Stimulated activated CD8-positive, alpha-beta memory T cell treated with anti-CD3 and anti-CD28 coated beads, Interleukin-15, amount 100 ng/mL, for 24 hours (primary cell): ENCODE data around the gene MID1IP1.

Source experiments
- DNase-seq: peaks from one replicate; pipeline ENCODE4 v3.0.0-alpha.2; 2020; ENCODE audit warnings: low read depth

The MID1IP1 gene

DNA sequence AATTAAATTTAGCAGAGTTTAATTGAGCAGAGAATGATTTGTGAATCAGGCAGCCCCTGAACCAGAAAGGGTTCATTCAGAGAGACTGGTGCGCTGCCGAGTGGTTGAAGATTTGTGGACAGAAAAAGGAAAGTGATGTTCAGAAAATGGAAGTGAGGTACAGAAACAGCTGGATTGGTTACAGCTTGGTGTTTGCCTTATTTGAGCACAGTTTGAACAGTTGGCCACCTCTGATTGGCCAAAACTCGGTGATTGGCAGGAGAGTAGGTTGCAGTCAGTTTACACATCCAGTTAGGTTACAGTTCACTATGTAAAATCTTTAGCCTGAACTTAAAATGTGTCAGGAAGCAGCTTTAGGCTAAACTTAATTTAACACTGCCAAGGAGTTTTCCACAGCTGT, 14.9 kb downstream of the MID1IP1 start:
- no peak for DNase-seq

DNA sequence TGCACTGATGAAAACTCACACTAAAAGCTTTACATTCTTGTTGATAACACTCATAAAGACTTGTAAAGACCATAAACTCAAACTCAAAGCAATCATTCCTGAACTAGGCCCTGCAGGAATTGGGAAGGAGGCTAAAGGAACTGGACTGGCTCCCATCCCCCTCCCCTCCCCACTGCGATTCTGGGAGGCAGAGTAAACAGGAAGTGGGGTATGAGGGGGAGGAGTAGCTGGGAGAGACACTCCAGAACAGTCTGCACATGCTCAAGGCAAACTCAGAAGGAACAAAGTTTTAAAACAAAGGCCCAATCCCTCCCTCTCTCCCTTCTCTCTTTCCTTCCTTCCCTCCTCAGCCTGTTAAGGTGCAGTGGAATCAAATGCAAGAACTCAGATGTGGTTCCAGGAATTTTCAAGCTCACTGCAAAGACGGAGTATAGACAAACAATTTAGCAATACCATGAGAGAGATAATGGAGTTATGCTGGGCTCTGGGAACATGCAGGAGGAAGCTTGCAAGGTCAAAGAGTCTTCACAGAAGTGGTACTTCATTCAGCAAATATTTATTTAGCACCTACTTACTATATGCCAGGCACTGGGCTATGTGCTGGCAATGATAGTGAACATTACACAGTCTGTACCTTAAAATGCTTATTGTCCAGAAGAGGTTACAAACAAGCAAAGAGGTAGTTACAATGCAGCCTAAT, 15.9 kb downstream of the MID1IP1 start:
- DNase-seq, result no peak

DNA sequence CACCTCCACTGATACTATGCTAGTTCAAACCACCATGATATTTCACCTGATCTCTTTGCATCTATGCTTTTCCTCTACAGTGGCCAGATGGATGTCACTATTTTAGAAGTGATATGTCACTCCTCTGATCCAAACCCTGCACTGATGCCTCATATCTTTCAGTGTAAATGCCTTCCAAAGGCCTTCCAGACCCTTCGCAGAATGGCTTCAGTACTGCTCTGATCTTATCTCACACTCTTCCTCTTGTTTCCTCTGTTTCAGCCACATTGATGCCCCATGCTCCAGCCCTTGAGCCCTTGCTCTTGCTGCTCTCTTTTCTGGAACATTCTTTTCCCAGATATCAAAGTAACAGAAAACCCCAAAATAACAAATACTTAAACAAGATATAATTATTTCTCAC, 17.9 kb downstream of the MID1IP1 start:
- DNase-seq, result no peak

DNA sequence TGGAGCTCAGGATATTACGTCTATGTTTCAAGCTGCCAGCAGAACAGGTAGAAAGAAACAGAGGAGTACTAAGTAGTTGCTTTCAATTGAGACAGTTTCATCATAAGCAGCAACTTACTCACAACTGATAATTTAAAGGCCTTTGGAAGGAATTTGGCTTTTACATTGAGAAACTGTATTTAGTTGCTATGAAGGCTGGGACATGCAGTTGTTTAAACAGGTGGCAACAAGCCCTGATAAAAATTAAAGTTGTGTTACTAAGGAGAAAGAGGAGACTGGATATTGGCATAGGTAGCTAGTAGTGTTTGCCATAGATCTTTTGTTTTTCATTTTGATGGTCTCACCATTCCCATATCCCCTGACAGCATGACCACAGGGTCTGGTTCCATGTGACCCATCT, 18.4 kb downstream of the MID1IP1 start:
- DNase-seq, result no peak

DNA sequence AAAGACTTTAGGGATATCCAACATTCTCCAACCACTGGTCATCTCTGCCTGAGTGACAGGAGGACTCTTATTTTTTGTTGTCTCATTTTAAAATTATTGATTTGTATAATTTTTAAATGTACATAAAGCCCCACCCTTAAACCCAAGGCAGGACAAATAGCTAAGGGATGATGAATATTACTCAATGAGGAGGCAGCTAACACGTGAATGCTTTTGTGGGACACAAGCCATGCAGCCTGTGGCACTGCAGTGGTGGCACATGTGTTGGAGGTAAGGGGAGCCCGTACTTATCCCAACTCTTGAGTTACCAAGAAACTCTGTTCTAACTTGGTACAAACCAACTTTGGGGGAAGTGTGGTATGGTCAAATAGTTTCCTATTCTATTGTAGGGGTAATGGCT, 19.5 kb downstream of the MID1IP1 start:
- no peak for DNase-seq

DNA sequence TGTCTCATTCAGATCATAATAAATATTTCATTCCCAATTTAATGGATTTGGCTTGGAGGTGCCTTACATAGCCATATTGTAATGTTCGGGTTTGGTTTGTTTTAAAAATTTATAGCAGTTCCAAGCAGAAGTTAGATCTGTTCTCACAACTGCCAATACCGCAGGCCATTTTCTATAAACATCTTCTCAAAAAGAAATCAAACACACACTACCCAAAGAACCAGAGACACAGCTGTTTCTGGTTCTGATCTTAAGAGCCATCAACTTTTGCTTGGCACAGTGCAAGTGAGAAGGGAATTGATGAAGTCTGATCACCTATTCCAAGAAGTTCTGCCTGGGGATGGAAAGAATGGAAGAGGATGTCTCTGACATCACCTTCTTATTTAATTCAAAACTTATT, 22.9 kb downstream of the MID1IP1 start:
- DNase-seq, result no peak

DNA sequence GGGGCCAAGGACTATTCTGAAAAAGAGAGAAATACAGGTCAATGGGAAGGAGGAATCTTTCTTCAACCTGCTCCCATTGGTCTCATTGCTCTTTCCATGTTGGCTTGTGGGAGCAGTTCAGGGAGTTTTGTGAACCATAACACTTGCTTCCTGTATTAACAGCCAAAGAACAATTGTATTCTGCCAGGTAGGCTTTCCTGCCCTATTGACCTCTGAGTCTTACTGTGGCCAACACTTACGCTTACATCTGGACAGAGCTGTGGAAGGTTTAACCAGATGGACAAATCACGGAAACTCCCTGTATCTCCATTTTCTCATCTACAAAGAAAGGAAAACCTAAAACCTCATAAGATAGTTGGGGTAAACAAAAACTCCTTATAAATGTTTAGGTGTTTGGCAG, 30.7 kb downstream of the MID1IP1 start:
- DNase-seq, result no peak

DNA sequence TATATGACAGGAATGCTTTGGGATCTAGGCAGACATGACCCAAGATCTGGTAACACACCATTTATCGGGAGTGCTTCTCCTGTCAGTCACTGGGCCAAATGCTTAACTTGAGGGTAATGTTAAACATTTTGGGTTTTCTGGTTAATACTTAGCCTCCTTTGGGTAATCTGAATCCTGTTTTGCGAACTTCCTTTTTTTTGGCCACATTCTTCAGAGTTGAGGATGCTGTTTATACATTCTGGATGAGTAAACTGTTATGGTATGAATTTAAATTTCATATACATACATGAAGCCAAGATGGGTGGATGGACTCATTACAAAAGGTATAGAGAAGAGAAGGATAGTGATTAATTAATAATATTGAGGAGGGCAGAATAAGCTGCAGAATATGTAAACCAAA, 36.1 kb downstream of the MID1IP1 start:
- DNase-seq, result no peak

DNA sequence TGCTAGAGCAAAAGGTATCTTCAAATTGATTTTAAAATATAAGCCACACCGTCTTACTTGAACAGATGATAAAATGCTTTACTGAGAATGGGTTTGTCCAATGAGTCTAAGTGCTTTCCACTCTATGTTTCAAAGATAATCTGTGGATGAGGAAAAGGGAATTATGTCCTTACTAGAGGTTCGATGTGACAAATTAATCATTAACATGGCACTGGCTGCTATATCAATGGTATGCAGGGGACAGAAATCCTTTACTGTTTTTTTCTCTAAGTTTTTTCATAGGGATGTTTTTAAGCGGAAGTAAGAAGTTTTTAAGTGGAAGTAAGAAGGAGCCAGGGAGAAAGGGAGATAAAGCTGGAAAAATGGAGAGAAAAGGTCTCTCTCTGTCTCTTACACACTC, 38.0 kb downstream of the MID1IP1 start:
- no peak for DNase-seq

DNA sequence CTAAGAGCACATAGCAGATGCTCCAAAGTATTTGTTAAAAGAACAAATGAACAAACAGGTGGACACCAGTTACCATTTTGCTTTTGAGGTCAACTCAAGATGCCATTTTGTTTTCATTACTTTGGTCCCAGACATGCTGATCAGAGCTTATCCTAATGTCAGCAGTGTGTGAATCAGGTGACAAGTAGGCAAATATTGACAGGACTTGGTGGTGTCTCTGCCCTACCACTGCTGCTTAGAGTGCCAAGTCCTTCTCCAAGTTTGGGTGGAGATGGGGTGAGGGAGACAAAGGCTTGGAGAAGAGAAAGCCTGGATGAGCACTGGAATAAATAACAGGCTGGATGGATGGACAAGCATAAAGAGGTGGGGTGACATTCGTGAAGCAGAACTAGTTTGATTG, 38.7 kb downstream of the MID1IP1 start:
- no peak for DNase-seq

DNA sequence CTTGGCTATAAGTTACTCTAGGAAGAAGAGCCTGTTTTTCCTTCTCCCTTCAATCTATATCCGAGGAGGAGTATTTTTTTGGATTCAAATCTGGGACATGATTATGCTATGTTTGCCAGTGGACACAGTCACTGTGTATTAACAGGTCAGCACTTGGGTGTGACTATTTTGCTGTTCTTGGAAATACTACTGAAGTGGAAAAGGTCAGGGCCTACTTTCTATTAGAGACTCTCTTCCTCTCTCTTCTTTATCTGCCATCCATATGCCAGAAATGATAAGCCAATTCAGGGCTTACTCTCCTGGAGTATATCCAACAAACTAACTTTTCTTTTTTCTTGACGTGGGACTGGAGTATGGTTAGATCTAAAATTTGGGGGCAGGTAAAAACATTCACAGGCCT, 40.5 kb downstream of the MID1IP1 start:
- DNase-seq, result no peak

DNA sequence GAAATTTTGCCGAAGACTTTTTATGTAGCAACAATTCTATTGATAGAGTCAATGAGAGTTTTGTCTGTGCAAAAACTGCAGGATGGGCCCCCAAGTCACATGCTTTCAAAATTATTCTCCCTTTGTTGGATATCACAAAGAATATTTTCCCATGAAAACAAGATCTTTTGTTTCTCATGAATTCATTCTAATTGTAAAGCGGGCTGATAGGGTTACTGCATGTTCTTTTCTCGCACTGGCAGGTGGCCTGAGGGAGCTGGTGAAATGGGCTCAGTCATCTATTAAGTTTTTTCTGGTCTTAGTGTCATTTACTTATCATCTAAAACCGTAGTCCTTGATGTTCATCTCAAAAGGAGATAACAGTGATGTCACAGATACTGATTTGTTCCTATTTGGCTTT, 44.2 kb downstream of the MID1IP1 start:
- DNase-seq, result no peak

DNA sequence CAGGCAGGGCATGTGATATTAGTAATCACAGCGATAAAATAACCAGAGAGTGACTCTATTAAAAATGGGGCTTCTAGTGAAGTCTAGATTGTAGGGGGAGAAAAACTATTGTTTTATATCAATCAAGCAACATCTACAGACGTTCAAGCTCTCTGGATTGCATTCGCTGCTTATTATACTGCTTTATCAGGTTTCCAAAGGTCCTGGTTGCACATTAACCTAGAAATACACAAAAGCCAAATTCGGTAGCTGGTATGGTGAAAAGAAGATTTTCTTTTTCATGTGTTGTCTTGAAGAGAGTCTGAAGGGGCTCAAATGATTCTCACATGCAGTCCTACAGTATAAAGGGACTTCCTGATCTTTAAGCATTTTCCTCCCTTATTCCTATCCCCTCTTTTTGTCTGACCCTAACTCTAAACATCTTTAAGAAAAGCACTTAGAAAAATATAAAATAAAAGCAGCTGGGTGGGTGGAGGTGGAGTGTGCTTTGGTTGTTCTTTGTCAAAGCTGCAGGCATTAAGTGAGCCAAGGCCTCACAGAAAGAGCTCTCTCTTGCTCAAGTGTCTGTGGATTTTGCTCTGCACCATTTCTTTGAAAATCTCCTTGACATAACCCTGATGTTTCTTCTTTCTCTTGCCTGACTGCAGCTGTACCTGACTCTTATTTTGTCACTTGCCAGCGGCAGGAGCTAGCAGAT, 46.1 kb downstream of the MID1IP1 start:
- DNase-seq, result no peak

DNA sequence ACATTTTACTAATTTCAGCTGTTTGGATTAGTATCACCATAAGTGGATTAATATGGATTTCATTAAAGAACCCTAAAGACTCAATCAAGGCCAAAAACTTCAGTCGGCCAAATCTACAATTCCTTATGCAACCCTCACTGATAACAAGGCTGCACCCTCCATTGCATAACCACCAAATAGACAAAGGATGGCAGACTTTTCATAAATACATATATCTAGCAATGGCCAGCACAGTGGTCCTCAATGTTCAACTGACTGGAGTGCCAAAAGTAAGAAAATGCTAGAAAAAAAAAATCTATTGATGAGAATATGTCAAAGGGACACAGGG, 46.6 kb downstream of the MID1IP1 start:
- no peak for DNase-seq

DNA sequence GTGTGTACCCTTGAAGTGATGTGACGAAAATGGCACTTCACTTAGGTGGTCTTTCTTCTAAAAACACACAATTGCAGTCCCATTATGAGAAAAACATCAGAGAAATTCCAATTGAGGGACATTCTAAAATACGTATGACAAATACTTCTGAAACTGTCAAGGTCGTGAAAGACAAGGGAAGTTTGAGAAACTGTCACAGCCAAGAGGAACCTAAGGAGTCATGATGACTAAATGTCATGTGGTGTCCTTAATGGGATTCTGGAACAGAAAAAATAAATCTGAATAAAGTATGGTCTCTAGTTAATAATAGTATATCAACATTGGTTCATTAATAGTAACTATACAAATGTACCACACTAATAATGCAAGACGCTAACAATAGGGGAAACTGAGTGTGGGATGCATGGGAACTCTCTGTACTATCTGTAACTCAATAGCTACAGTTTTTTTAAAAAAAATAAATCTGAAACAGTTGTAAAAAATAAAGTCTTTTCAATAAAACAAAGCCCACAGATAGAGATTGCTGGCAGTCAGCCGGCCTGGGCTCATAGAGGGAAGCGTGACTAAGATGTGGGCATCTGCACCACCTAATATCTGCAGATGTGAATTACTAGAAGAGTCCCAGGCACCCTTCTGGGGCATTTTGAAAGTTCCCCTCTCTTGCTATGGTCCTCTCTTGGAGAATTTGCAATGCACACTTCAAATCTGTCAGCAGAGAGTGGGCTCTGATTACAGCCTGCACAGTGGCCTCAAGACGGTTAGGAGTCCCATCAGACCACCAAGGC, 47.6 kb downstream of the MID1IP1 start:
- DNase-seq, result no peak

DNA sequence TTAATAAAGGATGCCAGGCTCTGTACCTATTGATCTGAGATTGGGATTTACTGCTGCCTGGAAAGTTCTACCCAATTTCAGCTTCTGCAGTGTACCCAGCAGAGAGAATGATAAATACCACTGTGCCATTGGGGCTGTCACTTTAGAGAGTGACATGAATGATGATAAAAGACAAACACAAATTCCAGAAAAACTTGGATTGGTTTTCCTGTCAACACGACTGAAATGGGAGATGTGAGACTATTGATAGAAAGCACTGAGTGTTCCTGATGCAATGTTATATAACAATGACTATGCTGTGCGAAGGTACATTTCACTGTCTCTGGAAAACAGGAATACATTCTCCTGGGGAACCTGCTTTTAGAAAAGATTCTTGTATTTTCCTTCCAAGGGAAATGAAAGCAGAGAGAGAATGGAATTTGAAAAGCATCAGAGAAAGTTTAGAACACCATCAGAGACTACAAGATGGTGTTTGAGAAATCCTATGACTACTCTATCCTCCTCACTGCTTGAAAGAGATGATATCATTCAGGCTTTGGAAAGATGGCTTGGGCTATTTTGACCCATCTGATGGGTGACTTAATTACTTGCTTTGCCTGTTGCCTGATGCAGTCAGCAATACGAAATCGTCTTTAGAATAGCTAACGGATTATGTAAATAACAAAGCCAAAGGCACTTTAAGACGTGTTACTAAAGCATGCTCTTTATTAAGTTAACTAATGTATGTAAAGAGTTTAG, 49.7 kb downstream of the MID1IP1 start:
- no peak for DNase-seq

DNA sequence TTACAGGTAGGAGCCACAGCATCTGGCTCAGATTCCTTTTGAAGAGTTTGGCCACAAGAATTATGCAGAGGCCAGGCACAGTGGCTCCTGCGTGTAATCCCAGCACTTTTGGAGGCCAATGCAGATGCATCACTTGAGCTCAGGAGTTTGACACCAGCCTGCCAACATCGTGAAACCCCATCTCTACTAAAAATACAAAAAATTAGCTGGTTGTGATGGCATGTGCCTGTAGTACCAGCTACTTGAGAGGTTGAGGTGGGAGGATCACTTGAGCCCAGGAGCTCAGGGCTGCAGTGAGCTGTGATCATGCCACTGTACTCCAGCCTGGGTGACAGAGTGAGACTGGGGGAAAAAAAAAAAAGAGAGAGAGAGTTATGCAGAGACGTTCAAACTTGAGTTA, 53.0 kb downstream of the MID1IP1 start:
- no peak for DNase-seq
